ENCODE data around the gene KIF25.

GRCh38 chr6:168025831-168026710, 28.6 kb downstream of the KIF25 start:
- TF ChIP-seq POLR2AphosphoS5 (IDR thresholded peaks at IDR 0.05; ENCODE audit: low read depth, low read length) (no peak), TAF1 (IDR thresholded peaks at IDR 0.05; ENCODE audit: borderline replicate concordance, insufficient read depth, low read length) (no peak), SIN3A (IDR thresholded peaks at IDR 0.05; ENCODE audit: borderline replicate concordance, insufficient read depth, low read length) (no peak), REST (IDR thresholded peaks at IDR 0.05; ENCODE audit: insufficient read depth in 1 of 2, low read depth in 2 of 2, low read length in 2 of 2) (no peak), FOXP2 (optimal IDR thresholded peaks at IDR 0.05; ENCODE audit: borderline replicate concordance, extremely low read depth, extremely low read length, insufficient read depth) (no peak)

Data from PFSK-1 (cell line).